Breast epithelium (tissue), 3 donors: ENCODE results near the gene GALNT16.

Source experiments
- POLR2A ChIP-seq: fragments of 450-650 bp; IDR thresholded peaks from one replicate; pipeline ENCODE4 v1.6.1; 2016; ENCODE audit warnings: antibody characterized with exemption, mild to moderate bottlenecking, moderate library complexity
- POLR2AphosphoS5 ChIP-seq, 3 donors: sonication (generic); formaldehyde crosslinking; IDR thresholded peaks; one replicate each; pipeline ENCODE4 v1.6.1; 2017; ENCODE audit warnings: antibody characterized with exemption in 3 of 3
- TF ChIP-seq, protein P1 (sequence below), 3 donors: fragments of 450-650 bp; IDR thresholded peaks; one replicate each; pipeline ENCODE4 v1.5.1; 2016 to 2017; ENCODE audit warnings: antibody characterized with exemption in 3 of 3, mild to moderate bottlenecking in 3 of 3, moderate library complexity in 3 of 3

GRCh38 chr14:69368381-69368780 is 108.4 kb downstream of the GALNT16 start:
- TF ChIP-seq, protein P1, sequence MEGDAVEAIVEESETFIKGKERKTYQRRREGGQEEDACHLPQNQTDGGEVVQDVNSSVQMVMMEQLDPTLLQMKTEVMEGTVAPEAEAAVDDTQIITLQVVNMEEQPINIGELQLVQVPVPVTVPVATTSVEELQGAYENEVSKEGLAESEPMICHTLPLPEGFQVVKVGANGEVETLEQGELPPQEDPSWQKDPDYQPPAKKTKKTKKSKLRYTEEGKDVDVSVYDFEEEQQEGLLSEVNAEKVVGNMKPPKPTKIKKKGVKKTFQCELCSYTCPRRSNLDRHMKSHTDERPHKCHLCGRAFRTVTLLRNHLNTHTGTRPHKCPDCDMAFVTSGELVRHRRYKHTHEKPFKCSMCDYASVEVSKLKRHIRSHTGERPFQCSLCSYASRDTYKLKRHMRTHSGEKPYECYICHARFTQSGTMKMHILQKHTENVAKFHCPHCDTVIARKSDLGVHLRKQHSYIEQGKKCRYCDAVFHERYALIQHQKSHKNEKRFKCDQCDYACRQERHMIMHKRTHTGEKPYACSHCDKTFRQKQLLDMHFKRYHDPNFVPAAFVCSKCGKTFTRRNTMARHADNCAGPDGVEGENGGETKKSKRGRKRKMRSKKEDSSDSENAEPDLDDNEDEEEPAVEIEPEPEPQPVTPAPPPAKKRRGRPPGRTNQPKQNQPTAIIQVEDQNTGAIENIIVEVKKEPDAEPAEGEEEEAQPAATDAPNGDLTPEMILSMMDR (IDR thresholded peaks at IDR 0.05), result no peak
- TF ChIP-seq POLR2AphosphoS5 (IDR thresholded peaks at IDR 0.05), result no peak
- no peak for TF ChIP-seq POLR2A
